H9 (cell line): ENCODE results near the gene SPTAN1. TPM values are rescaled to one million over a fixed set of nuclear protein-coding genes. Genes with fewer than 3 reads are reported as not detected.

ENCODE experiments used
- DNase-seq: peaks from one replicate; pipeline ENCODE4 v3.0.0-alpha.2; 2017
- H2AFZ ChIP-seq: one replicate; pipeline ENCODE4 v1.6.1; 2013; ENCODE audit warnings: mild to moderate bottlenecking, low read length, control low read depth, moderate library complexity
- H2AK5ac ChIP-seq: 2 replicates; pipeline ENCODE4 v1.6.1; 2013; ENCODE audit warnings: low read length, control low read depth, mixed read lengths; ENCODE audit not compliant: insufficient read length
- H2BK120ac ChIP-seq: one replicate; pipeline ENCODE4 v1.6.1; 2013; ENCODE audit warnings: low read depth, mild to moderate bottlenecking, low read length, control low read depth, inconsistent platforms; ENCODE audit not compliant: poor library complexity, severe bottlenecking
- H2BK12ac ChIP-seq: 2 replicates; pipeline ENCODE4 v1.6.1; 2013; ENCODE audit warnings: low read length, control low read depth, mixed read lengths, low read depth; ENCODE audit not compliant: insufficient read length
- H2BK15ac ChIP-seq: 2 replicates; pipeline ENCODE4 v1.6.1; 2013; ENCODE audit warnings: low read depth, low read length, control low read depth
- H2BK20ac ChIP-seq: one replicate; pipeline ENCODE4 v1.6.1; 2013; ENCODE audit warnings: low read depth, mild to moderate bottlenecking, low read length, control low read depth, inconsistent platforms; ENCODE audit not compliant: poor library complexity, severe bottlenecking
- H2BK5ac ChIP-seq: 2 replicates; pipeline ENCODE4 v1.6.1; 2013; ENCODE audit warnings: low read length, control low read depth, mixed read lengths; ENCODE audit not compliant: insufficient read length
- H3K14ac ChIP-seq: 2 replicates; pipeline ENCODE4 v1.6.1; 2013; ENCODE audit warnings: low read length, control low read depth; ENCODE audit not compliant: insufficient read depth
- H3K18ac ChIP-seq: 2 replicates; pipeline ENCODE4 v1.6.1; 2013; ENCODE audit warnings: low read depth, mild to moderate bottlenecking, mixed read lengths, low read length, control low read depth; ENCODE audit not compliant: insufficient read length
- H3K23ac ChIP-seq: 2 replicates; pipeline ENCODE4 v1.6.1; 2013; ENCODE audit warnings: low read length, control low read depth, mixed read lengths, low read depth; ENCODE audit not compliant: insufficient read length
- H3K23me2 ChIP-seq: 2 replicates; pipeline ENCODE4 v1.6.1; 2013; ENCODE audit warnings: low read depth, mild to moderate bottlenecking, mixed read lengths, low read length, control low read depth; ENCODE audit not compliant: insufficient read length, poor library complexity, severe bottlenecking
- H3K27ac ChIP-seq: 2 replicates; pipeline ENCODE4 v1.5.1; 2013; ENCODE audit warnings: low read length, control low read depth, mixed read lengths, low read depth; ENCODE audit not compliant: insufficient read length
- H3K27me3 ChIP-seq: 2 replicates; pipeline ENCODE4 v1.6.1; 2013; ENCODE audit warnings: low read length, control low read depth, inconsistent platforms; ENCODE audit not compliant: insufficient read depth
- H3K4ac ChIP-seq: 2 replicates; pipeline ENCODE4 v1.6.1; 2013; ENCODE audit warnings: low read depth, mild to moderate bottlenecking, control low read depth, inconsistent platforms, low read length, moderate library complexity
- H3K4me1 ChIP-seq: 2 replicates; pipeline ENCODE4 v1.6.1; 2013; ENCODE audit warnings: low read length, control low read depth, inconsistent platforms; ENCODE audit not compliant: insufficient read depth
- H3K4me2 ChIP-seq: 2 replicates; pipeline ENCODE4 v1.6.1; 2013; ENCODE audit warnings: low read length, control low read depth, mixed read lengths; ENCODE audit not compliant: insufficient read length, insufficient read depth
- H3K56ac ChIP-seq: 2 replicates; pipeline ENCODE4 v1.6.1; 2013; ENCODE audit warnings: low read depth, mild to moderate bottlenecking, mixed read lengths, low read length, control low read depth; ENCODE audit not compliant: insufficient read length
- H3K79me1 ChIP-seq: 2 replicates; pipeline ENCODE4 v1.6.1; 2013; ENCODE audit warnings: low read depth, mild to moderate bottlenecking, moderate library complexity, low read length, control low read depth, inconsistent platforms; ENCODE audit not compliant: insufficient read depth, poor library complexity, severe bottlenecking
- H3K79me2 ChIP-seq: 2 replicates; pipeline ENCODE4 v1.6.1; 2013; ENCODE audit warnings: low read length, control low read depth, inconsistent platforms; ENCODE audit not compliant: insufficient read depth
- H3K9ac ChIP-seq: 2 replicates; pipeline ENCODE4 v1.6.1; 2013; ENCODE audit warnings: low read length, control low read depth, mixed read lengths; ENCODE audit not compliant: insufficient read length; ENCODE audit errors: extremely low read depth
- H3K9me3 ChIP-seq: one replicate; pipeline ENCODE4 v1.6.1; 2013; ENCODE audit warnings: low read depth, low read length, inconsistent platforms; ENCODE audit not compliant: control insufficient read depth
- H3T11ph ChIP-seq: one replicate; pipeline ENCODE4 v1.6.1; 2013; ENCODE audit warnings: mild to moderate bottlenecking, low read length, control low read depth, inconsistent platforms
- H4K20me1 ChIP-seq: one replicate; pipeline ENCODE4 v1.6.1; 2013; ENCODE audit not compliant: control insufficient read depth, insufficient read length, insufficient read depth
- H4K5ac ChIP-seq: 2 replicates; pipeline ENCODE4 v1.6.1; 2013; ENCODE audit warnings: low read depth, mild to moderate bottlenecking, mixed read lengths, low read length, control low read depth; ENCODE audit not compliant: insufficient read length
- H4K8ac ChIP-seq: replicated peaks from 2 replicates; pipeline ENCODE4 v1.6.1; 2013; ENCODE audit warnings: low read length, control low read depth, mixed read lengths, low read depth; ENCODE audit not compliant: insufficient read length
- H4K91ac ChIP-seq: 2 replicates; pipeline ENCODE4 v1.6.1; 2013; ENCODE audit warnings: low read depth, mild to moderate bottlenecking, moderate library complexity, mixed read lengths, low read length, control low read depth; ENCODE audit not compliant: insufficient read length
- H3K27ac Mint-ChIP-seq, 3 experiments: 2 replicates in 2 of 3; 3 replicates in 1 of 3; pipeline ENCODE4 v1.8.0; 2020 to 2021; ENCODE audit warnings: mixed read lengths in 3 of 3, mild to moderate bottlenecking in 1 of 3, moderate library complexity in 1 of 3
- H3K27me3 Mint-ChIP-seq: 2 replicates; pipeline ENCODE4 v1.8.0; 2021; ENCODE audit warnings: low read depth, mild to moderate bottlenecking, moderate library complexity, mixed read lengths
- H3K36me3 Mint-ChIP-seq, 3 experiments: 2 replicates in 2 of 3; 3 replicates in 1 of 3; pipeline ENCODE4 v1.8.0; 2020 to 2021; ENCODE audit warnings: low read depth in 3 of 3, mixed read lengths in 3 of 3; ENCODE audit not compliant: insufficient read depth in 1 of 3
- H3K4me1 Mint-ChIP-seq, 2 experiments: 2 replicates each; pipeline ENCODE4 v1.8.0; 2020; ENCODE audit warnings: mixed read lengths in 2 of 2
- H3K4me3 Mint-ChIP-seq, 2 experiments: 2 replicates in 1 of 2; 3 replicates in 1 of 2; pipeline ENCODE4 v1.8.0; 2020 to 2021; ENCODE audit warnings: mild to moderate bottlenecking in 2 of 2, mixed read lengths in 2 of 2, moderate library complexity in 1 of 2
- H3K9me3 Mint-ChIP-seq, 2 experiments: 2 replicates in 1 of 2; 3 replicates in 1 of 2; pipeline ENCODE4 v1.8.0; 2020; ENCODE audit warnings: mild to moderate bottlenecking in 2 of 2, mixed read lengths in 2 of 2, moderate library complexity in 1 of 2
- WGBS: extraction: QIAGEN DNeasy Blood & Tissue Kit; methylation state at CpG from one replicate; pipeline ENCODE4 v1.1.7; 2013; ENCODE audit warnings: missing lambda C conversion rate, low lambda C conversion rate, mixed read lengths; ENCODE audit not compliant: insufficient read length; ENCODE audit errors: extremely low coverage; 5-methylcytosine and 5-hydroxymethylcytosine counted together
- total RNA-seq: library from RNA; stranded (reverse); gene quantifications from 2 replicates; pipeline ENCODE4 v1.2.1, GENCODE V29; 2021
- TF ChIP-seq, protein P1 (sequence below): fragments of 200-600 bp; sonication (generic); conservative IDR thresholded peaks from 3 replicates; pipeline ENCODE4 v1.8.0; 2021; ENCODE audit warnings: antibody characterized with exemption, mild to moderate bottlenecking

The SPTAN1 gene
- total RNA-seq, 1 experiment from 2014 or later: 213 TPM

DNA sequence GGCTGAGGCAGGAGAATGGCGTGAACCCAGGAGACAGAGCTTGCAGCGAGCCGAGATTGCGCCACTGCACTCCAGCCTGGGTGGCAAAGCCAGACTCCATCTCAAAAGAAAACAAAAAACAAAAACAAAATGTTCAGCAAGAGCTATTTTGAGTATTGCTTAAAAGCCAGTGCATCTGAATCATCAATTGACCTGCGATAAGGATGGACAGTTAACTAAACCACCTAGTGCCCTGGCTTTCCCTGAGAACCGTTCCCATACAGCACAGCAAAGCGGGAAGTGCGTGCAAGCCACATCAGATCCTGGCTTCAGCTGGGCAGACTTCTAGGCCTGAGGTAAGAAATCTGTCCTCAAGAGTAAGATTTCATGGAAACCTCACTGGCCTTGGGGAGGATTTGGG lies 101.5 kb downstream of the SPTAN1 start:
- H2BK12ac ChIP-seq: no peak overlapping the region
- no peak overlapping the region for H3K4me2 ChIP-seq
- Mint-ChIP-seq H3K4me3 (no peak overlapping the region), H3K36me3 (peaks cover 7 to 16% (median 15%) of the 10 kb centered on the region in 3 experiments; a peak in 6 of 7 replicates), H3K9me3 (no peaks in the 10 kb centered on the region), H3K27me3 (no peaks in the 10 kb centered on the region), H3K4me1 (peaks cover 3 to 10% of the 10 kb centered on the region in 2 experiments; a peak in 2 of 4 replicates), H3K27ac (peak overlapping the region in 1 of 3 experiments; percentile 7; a peak in 1 of 7 replicates)
- H2BK120ac ChIP-seq: no peak overlapping the region
- H3K4me1 ChIP-seq: no peaks in the 10 kb centered on the region
- H3K9me3 ChIP-seq: no peaks in the 10 kb centered on the region
- H3K27ac ChIP-seq: no peak overlapping the region
- H2AFZ ChIP-seq: no peak overlapping the region
- DNase-seq: no peak
- no peak overlapping the region for H2AK5ac ChIP-seq
- H3T11ph ChIP-seq: no peak overlapping the region
- H3K79me1 ChIP-seq: no peaks in the 10 kb centered on the region
- H3K9ac ChIP-seq: no peak overlapping the region
- no peak overlapping the region for H4K5ac ChIP-seq
- H3K18ac ChIP-seq: no peak overlapping the region
- TF ChIP-seq, protein P1, sequence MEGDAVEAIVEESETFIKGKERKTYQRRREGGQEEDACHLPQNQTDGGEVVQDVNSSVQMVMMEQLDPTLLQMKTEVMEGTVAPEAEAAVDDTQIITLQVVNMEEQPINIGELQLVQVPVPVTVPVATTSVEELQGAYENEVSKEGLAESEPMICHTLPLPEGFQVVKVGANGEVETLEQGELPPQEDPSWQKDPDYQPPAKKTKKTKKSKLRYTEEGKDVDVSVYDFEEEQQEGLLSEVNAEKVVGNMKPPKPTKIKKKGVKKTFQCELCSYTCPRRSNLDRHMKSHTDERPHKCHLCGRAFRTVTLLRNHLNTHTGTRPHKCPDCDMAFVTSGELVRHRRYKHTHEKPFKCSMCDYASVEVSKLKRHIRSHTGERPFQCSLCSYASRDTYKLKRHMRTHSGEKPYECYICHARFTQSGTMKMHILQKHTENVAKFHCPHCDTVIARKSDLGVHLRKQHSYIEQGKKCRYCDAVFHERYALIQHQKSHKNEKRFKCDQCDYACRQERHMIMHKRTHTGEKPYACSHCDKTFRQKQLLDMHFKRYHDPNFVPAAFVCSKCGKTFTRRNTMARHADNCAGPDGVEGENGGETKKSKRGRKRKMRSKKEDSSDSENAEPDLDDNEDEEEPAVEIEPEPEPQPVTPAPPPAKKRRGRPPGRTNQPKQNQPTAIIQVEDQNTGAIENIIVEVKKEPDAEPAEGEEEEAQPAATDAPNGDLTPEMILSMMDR: no peak
- H3K14ac ChIP-seq: no peak overlapping the region
- no peak overlapping the region for H3K23ac ChIP-seq
- no peaks in the 10 kb centered on the region for H4K20me1 ChIP-seq
- no peak overlapping the region for H4K91ac ChIP-seq
- no peaks in the 10 kb centered on the region for H3K79me2 ChIP-seq
- H2BK5ac ChIP-seq: no peak overlapping the region
- H2BK20ac ChIP-seq: no peak overlapping the region
- H3K4ac ChIP-seq: no peak overlapping the region
- H3K56ac ChIP-seq: no peak overlapping the region
- H3K27me3 ChIP-seq: no peaks in the 10 kb centered on the region
- H4K8ac ChIP-seq: no peak overlapping the region
- H3K23me2 ChIP-seq: no peaks in the 10 kb centered on the region
- H2BK15ac ChIP-seq: no peak overlapping the region
- WGBS: no CpG with 5 or more reads among the region's 8 CpGs
